Panc1 (cell line): ENCODE results near the gene FAM240B. TPM values are rescaled to one million over a fixed set of nuclear protein-coding genes. Genes with fewer than 3 reads are reported as not detected.
A peak's percentile ranks its signal among the peaks of the same experiment; 100 is the strongest.

Source experiments
- ATAC-seq: fragments of 200-7000 bp; cut with Tn5 transposase; 2 replicates; pipeline ENCODE4 v1.9.1; 2020; ENCODE audit warnings: mild to moderate bottlenecking, moderate library complexity
- BruUV-seq: library from RNA; stranded (reverse); fragments of 400-500 nt; replicated peaks from 2 replicates; lab custom pipeline; 2021; lab: Mats Ljungman, UMichigan
- CTCF ChIA-PET: fragments of 300-600 bp; sonication (Branson Sonifier 250); formaldehyde crosslinking; loops from one replicate; lab custom pipeline; 2022; ENCODE audit warnings: antibody characterized with exemption; lab: Charles Lee
- POLR2A ChIA-PET: fragments of 300-600 bp; sonication (Branson Sonifier 250); formaldehyde crosslinking; loops from one replicate; lab custom pipeline; 2022; ENCODE audit warnings: antibody characterized with exemption; lab: Charles Lee
- DNase-seq: peaks from one replicate; pipeline ENCODE4 v3.0.0-alpha.2; 2010; ENCODE audit warnings: low read depth, low spot score
- H3K27ac ChIP-seq: 2 replicates; pipeline ENCODE4 v1.5.1; 2011; ENCODE audit warnings: mild to moderate bottlenecking, low read length, inconsistent platforms
- H3K27me3 ChIP-seq: fragments of 200-500 bp; sonication (Bioruptor generic); 2 replicates; pipeline ENCODE4 v1.6.0; 2014; ENCODE audit warnings: low read length, inconsistent platforms; ENCODE audit not compliant: control insufficient read depth, insufficient read depth
- H3K36me3 ChIP-seq: fragments of 200-500 bp; sonication (Bioruptor generic); 2 replicates; pipeline ENCODE4 v1.5.1; 2014; ENCODE audit warnings: inconsistent platforms, mild to moderate bottlenecking, low read length, moderate library complexity; ENCODE audit not compliant: control insufficient read depth, insufficient read depth
- H3K4me1 ChIP-seq: 2 replicates; pipeline ENCODE4 v1.5.1; 2011; ENCODE audit warnings: inconsistent platforms, mild to moderate bottlenecking, low read length, moderate library complexity; ENCODE audit not compliant: control insufficient read depth, insufficient read depth
- H3K4me3 ChIP-seq, 2 experiments: 2 replicates each; pipeline ENCODE4 v1.5.1; 2011 to 2012; ENCODE audit warnings: low read depth in 2 of 2, low read length in 2 of 2, mild to moderate bottlenecking in 2 of 2, inconsistent platforms in 1 of 2, moderate library complexity in 1 of 2
- H3K9me3 ChIP-seq: fragments of 200-500 bp; sonication (Bioruptor generic); 2 replicates; pipeline ENCODE4 v1.5.1; 2014; ENCODE audit warnings: low read depth, mild to moderate bottlenecking, inconsistent platforms, low read length, moderate library complexity; ENCODE audit not compliant: control insufficient read depth, insufficient read depth
- CTCF ChIP-seq: fragments of 450-650 bp; IDR thresholded peaks from 2 replicates; pipeline ENCODE4 v1.5.1; 2017; ENCODE audit warnings: mild to moderate bottlenecking
- POLR2AphosphoS5 ChIP-seq: IDR thresholded peaks from 2 replicates; pipeline ENCODE4 v1.6.1; 2012; ENCODE audit warnings: mild to moderate bottlenecking, low read depth, low read length, moderate library complexity
- REST ChIP-seq, 2 experiments: IDR thresholded peaks; 2 replicates each; pipeline ENCODE4 v1.6.1; 2011 to 2012; ENCODE audit warnings: low read depth in 2 of 2, control low read depth in 1 of 2, low read length in 1 of 2, mild to moderate bottlenecking in 1 of 2, moderate library complexity in 1 of 2; ENCODE audit not compliant: insufficient read depth in 1 of 2
- SIN3A ChIP-seq: IDR thresholded peaks from 2 replicates; pipeline ENCODE4 v1.6.1; 2012; ENCODE audit warnings: low read depth, mild to moderate bottlenecking, low read length, moderate library complexity, borderline replicate concordance; ENCODE audit not compliant: insufficient read depth
- TCF7L2 ChIP-seq: IDR thresholded peaks from 2 replicates; pipeline ENCODE4 v1.6.1; 2011; ENCODE audit warnings: mild to moderate bottlenecking, low read depth, low read length, inconsistent platforms
- in situ Hi-C: cut with HindIII; loops from 2 replicates; pipeline ENCODE4 v1.10.0; 2016; ENCODE audit warnings: low sequenced_read_pairs, low pct_unique_long_range_greater_than_20kb
- intact Hi-C: fragments of 100-400 bp; cut with micrococcal nuclease; formaldehyde crosslinking; loops from one replicate; pipeline ENCODE4 v1.10.0; 2022; ENCODE audit not compliant: unreplicated experiment
- total RNA-seq: library from RNA; stranded (reverse); gene quantifications from one replicate; pipeline ENCODE4 v1.2.1, GENCODE V29; 2021; ENCODE audit not compliant: unreplicated experiment

FAM240B gene
- total RNA-seq, 1 experiment from 2014 or later = not detected

GRCh38 chr9:38668791-38669466 lies 51.0 kb downstream of the FAM240B start:
- in situ Hi-C loops (no loop called here), intact Hi-C loops (no loop called here)
- ChIA-PET POLR2A (no interaction called here), CTCF (interaction anchor here (0.6 kb wide), 1 partner anchor 23 kb away, joined by 3 read pairs; no protein-coding TSS in a partner anchor)
- Histone ChIP-seq H3K4me1 (peaks cover 5% of the 10 kb centered on the region; the same call in 1 of the 2 replicates), H3K27ac (no peak overlapping the region), H3K4me3 (no peak overlapping the region), H3K9me3 (no peaks in the 10 kb centered on the region), H3K36me3 (no peaks in the 10 kb centered on the region), H3K27me3 (no peaks in the 10 kb centered on the region)
- DNase-seq = no peak
- ATAC-seq = no peak
- no peak for TF ChIP-seq SIN3A
- TF ChIP-seq TCF7L2 = no peak
- TF ChIP-seq POLR2AphosphoS5 = no peak
- no peak for TF ChIP-seq REST (IDR thresholded peaks at IDR 0.05; ENCODE audit: insufficient read depth in 1 of 2, low read depth in 2 of 2, low read length in 1 of 2)
- no TSS peak for BruUV-seq

- Histone ChIP-seq H3K36me3 (no peaks in the 10 kb centered on the region), H3K9me3 (no peaks in the 10 kb centered on the region), H3K27ac (no peak overlapping the region), H3K4me1 (no peaks in the 10 kb centered on the region), H3K4me3 (no peak overlapping the region), H3K27me3 (no peaks in the 10 kb centered on the region)
- intact Hi-C loops (no loop called here), in situ Hi-C loops (no loop called here)
- TF ChIP-seq CTCF (peak; percentile 64), REST (IDR thresholded peaks at IDR 0.05; ENCODE audit: insufficient read depth in 1 of 2, low read depth in 2 of 2, low read length in 1 of 2) (no peak)
- no TSS peak for BruUV-seq
- CTCF ChIA-PET = no interaction called here
- POLR2A ChIA-PET = no interaction called here
- DNase-seq = no peak
- ATAC-seq = no peak
These were observed 57.0 kb downstream of the FAM240B start for GRCh38 chr9:38662763-38663593.
